ENCODE measurements around the gene CAMK2G. TPM values are rescaled to one million over a fixed set of nuclear protein-coding genes. Genes with fewer than 3 reads are reported as not detected.

CAMK2G gene
- total RNA-seq, 1 donor from 2014 or later, result 31.7 TPM

DNA sequence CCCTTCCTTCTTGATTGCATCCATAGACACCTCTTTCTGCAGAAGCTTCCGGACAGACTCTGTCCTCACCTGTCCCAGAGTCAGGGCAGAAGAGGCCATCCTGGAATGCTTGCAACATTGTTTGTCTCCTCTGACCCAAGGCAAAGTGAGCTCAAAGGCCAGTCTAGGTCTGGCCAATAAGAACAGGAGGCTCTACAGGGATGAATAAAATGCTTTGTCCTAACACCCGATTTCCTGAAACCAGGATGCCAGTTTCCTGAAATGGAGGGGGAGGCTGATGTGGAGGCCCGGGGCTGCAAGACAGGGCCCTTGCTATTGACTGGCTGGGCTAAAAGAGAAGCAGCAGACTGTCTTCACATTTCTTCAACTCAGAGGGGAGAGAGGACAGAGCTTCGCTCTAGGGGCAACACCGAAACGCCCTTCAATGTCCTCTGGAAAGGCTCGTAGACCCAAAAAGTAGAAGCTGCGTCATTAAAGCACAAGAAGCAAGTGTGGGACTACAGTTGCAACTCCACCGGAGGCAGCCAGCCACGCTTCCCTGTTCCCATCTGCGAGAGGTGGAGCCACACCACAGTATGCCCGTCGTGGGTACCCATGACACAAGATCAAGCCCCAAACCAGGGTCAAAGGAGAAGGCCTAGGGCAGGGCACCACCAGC lies 33.8 kb downstream of the CAMK2G start:
- H3K4me3 Mint-ChIP-seq (ENCODE audit: unreplicated experiment), result no peak overlapping the region
- peaks cover 31% of the 10 kb centered on the region for H3K36me3 Mint-ChIP-seq (ENCODE audit: low read depth)
- no peaks in the 10 kb centered on the region for H3K4me1 Mint-ChIP-seq (ENCODE audit: low read depth)
- DNase-seq (ENCODE audit: low spot score), result no peak
- no peak for TF ChIP-seq CTCF (IDR thresholded peaks at IDR 0.05)
- no peaks in the 10 kb centered on the region for H3K27me3 Mint-ChIP-seq (ENCODE audit: low read depth)
- H3K27ac Mint-ChIP-seq (ENCODE audit: unreplicated experiment), result no peak overlapping the region
- no peaks in the 10 kb centered on the region for H3K9me3 Mint-ChIP-seq (ENCODE audit: low read depth)

- Mint-ChIP-seq H3K4me1 (ENCODE audit: low read depth) (no peaks in the 10 kb centered on the region), H3K4me3 (ENCODE audit: unreplicated experiment) (no peak overlapping the region), H3K9me3 (ENCODE audit: low read depth) (no peaks in the 10 kb centered on the region), H3K36me3 (ENCODE audit: low read depth) (peaks cover 31% of the 10 kb centered on the region), H3K27me3 (ENCODE audit: low read depth) (no peaks in the 10 kb centered on the region), H3K27ac (ENCODE audit: unreplicated experiment) (no peak overlapping the region)
- no peak for DNase-seq (ENCODE audit: low spot score)
- no peak for TF ChIP-seq CTCF (IDR thresholded peaks at IDR 0.05)
Observed at GRCh38 chr10:73840056-73840402, 34.3 kb downstream of the CAMK2G start.

DNA sequence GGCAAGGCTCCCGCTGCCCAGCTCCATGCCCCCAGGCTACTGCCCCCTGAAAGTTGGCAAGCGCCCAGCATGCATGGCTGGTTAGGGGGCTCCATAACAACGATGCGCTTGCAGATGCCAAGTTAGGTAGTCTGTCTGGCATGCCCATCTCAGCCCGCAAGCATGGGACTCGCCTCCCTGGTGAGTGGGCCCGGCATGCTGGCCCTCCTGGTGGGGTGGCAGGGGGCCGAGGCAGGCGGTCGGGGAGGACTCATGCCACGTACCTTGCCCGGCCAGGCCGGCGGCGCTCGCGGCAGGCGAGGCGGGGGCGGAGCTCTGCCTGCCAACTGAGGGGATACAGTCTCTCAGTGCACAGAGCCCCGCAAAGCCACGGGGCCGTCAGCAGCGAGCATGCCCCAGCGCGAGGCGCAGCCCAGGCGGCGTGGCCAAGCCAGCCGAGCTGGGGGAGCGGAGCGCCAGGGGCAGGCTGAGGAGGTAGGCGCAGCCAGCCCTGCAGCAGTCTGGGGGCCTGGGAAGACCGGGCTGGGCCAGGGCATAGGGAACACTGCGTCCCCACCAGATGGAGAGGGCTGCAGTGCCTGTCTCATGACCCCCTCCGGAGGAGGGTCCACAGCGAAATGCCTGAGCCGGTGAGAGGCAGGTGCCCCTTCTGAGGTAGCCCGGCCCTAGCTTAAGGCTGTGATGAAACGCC lies 34.9 kb downstream of the CAMK2G start:
- DNase-seq (ENCODE audit: low spot score), result no peak
- Mint-ChIP-seq H3K27me3 (ENCODE audit: low read depth) (no peaks in the 10 kb centered on the region), H3K9me3 (ENCODE audit: low read depth) (no peaks in the 10 kb centered on the region), H3K4me3 (ENCODE audit: unreplicated experiment) (no peak overlapping the region), H3K36me3 (ENCODE audit: low read depth) (peaks cover 34% of the 10 kb centered on the region), H3K27ac (ENCODE audit: unreplicated experiment) (no peak overlapping the region), H3K4me1 (ENCODE audit: low read depth) (no peaks in the 10 kb centered on the region)
- TF ChIP-seq CTCF (IDR thresholded peaks at IDR 0.05), result no peak

DNA sequence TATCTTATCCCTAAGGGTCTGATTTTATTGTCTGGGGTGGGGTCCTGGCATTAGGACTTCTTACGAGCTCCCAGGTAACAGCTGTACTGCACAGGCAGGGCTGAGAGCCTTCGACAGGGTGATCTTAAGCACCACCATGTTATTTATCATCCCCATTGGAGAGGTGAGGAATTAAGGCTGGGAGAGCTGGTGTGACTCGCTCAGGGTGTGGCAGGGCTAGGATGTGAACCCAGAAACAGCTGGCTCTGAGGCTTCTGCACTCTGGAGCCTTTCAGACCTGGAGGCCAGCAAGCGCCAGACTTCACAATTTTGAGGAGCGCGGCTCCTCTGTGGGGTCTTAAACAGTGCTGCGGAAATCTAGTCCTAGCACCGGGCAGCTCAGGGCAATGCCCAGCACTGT lies 35.5 kb downstream of the CAMK2G start:
- Mint-ChIP-seq H3K27ac (ENCODE audit: unreplicated experiment) (no peak overlapping the region), H3K4me3 (ENCODE audit: unreplicated experiment) (no peak overlapping the region), H3K9me3 (ENCODE audit: low read depth) (no peaks in the 10 kb centered on the region), H3K36me3 (ENCODE audit: low read depth) (peaks cover 37% of the 10 kb centered on the region), H3K27me3 (ENCODE audit: low read depth) (no peaks in the 10 kb centered on the region), H3K4me1 (ENCODE audit: low read depth) (no peaks in the 10 kb centered on the region)
- no peak for DNase-seq (ENCODE audit: low spot score)
- no peak for TF ChIP-seq CTCF (IDR thresholded peaks at IDR 0.05)

DNA sequence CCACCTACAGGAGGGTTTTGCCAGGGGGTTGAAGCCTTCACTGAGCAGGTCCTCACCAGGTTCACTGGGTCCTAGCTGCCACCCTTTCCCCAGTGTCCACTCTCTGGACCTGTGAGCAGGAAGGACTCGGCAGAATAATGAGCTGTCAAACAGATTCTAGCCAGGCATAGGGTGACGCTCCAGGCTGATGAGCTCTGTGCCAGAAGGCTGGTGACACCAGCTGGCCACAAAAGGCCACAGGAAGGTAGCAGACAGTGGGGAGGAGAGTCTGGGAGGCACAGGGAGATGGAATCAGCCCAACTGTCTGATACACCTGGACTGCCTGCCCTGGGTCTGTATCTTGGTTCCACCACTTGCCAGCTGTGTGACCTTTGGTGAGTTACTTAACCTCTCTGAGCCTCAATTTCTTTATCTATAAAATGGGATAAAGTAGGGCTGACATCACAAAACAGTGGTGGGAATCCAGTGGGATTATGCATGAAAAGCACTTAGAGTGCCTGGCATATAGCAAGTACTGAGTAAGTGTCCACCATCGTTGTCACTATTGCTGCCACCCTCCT lies 36.3 kb downstream of the CAMK2G start:
- TF ChIP-seq CTCF (IDR thresholded peaks at IDR 0.05), result no peak
- Mint-ChIP-seq H3K27ac (ENCODE audit: unreplicated experiment) (no peak overlapping the region), H3K36me3 (ENCODE audit: low read depth) (peaks cover 34% of the 10 kb centered on the region), H3K4me3 (ENCODE audit: unreplicated experiment) (no peak overlapping the region), H3K4me1 (ENCODE audit: low read depth) (no peaks in the 10 kb centered on the region), H3K27me3 (ENCODE audit: low read depth) (no peaks in the 10 kb centered on the region), H3K9me3 (ENCODE audit: low read depth) (no peaks in the 10 kb centered on the region)
- DNase-seq (ENCODE audit: low spot score), result no peak
